Left ventricle myocardium superior (tissue), 1 donor: Measurements from ENCODE around the gene GABRR2. TPM values are rescaled to one million over a fixed set of nuclear protein-coding genes. Genes with fewer than 3 reads are reported as not detected.
A peak's percentile ranks its signal among the peaks of the same experiment; 100 is the strongest.

ENCODE experiments used
- ATAC-seq: fragments of 200-7000 bp; cut with Tn5 transposase; one replicate; pipeline ENCODE4 v1.9.1; 2020; ENCODE audit warnings: mild to moderate bottlenecking, moderate library complexity
- DNase-seq: peaks from one replicate; pipeline ENCODE4 v3.0.0-alpha.2; 2020
- intact Hi-C: fragments of 100-400 bp; cut with micrococcal nuclease; formaldehyde crosslinking; loops from one replicate; pipeline ENCODE4 v1.11.0; 2022
- long read RNA-seq: library from polyadenylated mRNA; unstranded; transcript quantifications from one replicate; pipeline ENCODE4 v2.0.0, GENCODE V29; 2021
- total RNA-seq: library from RNA; stranded (reverse); fragmentation: NEBNext Ultra II Directional; extraction: Animal tissue kit (Norgen Biotek cat#: 25700); gene quantifications from one replicate; pipeline ENCODE4 v1.2.1, GENCODE V29; 2021
- donor health status: DM: no; HTN: yes; CAD: no; lungs with severe emphysema.

The GABRR2 gene
- total RNA-seq, result 0.52 TPM
- long read RNA-seq, result 0 reads

- intact Hi-C loops, result no loop called here
- ATAC-seq (no peak), DNase-seq (no peak)
These were observed at the start of gene GABRR2 for GRCh38 chr6:89315249-89315885. Gene GABRR2 (minus strand): TSS chr6:89315299. CDS start chr6:89315165, 134 bp downstream.

- intact Hi-C loops, result no loop called here
- ATAC-seq (no peak), DNase-seq (no peak)
These were observed 49.5 kb upstream of the GABRR2 start for GRCh38 chr6:89364586-89364985.

- ATAC-seq (no peak), DNase-seq (no peak)
- intact Hi-C loops, result no loop called here
These were observed 46.1 kb upstream of the GABRR2 start for GRCh38 chr6:89361171-89361570.

- DNase-seq, result no peak
- intact Hi-C loops, result no loop called here
- no peak for ATAC-seq
These were observed 45.4 kb upstream of the GABRR2 start for GRCh38 chr6:89360415-89360999.

GRCh38 chr6:89359561-89359960, 44.5 kb upstream of the GABRR2 start:
- intact Hi-C loops, result no loop called here
- DNase-seq (no peak), ATAC-seq (no peak)

GRCh38 chr6:89357390-89357789, 42.3 kb upstream of the GABRR2 start:
- DNase-seq (no peak), ATAC-seq (no peak)
- intact Hi-C loops, result no loop called here

- DNase-seq (no peak), ATAC-seq (no peak)
- intact Hi-C loops, result no loop called here
These were observed 41.6 kb upstream of the GABRR2 start for GRCh38 chr6:89356642-89357170.

- ATAC-seq, result no peak
- no peak for DNase-seq
- intact Hi-C loops, result no loop called here
These were observed 40.6 kb upstream of the GABRR2 start for GRCh38 chr6:89355511-89356194.

- intact Hi-C loops, result no loop called here
- DNase-seq (no peak), ATAC-seq (no peak)
These were observed 38.7 kb upstream of the GABRR2 start for GRCh38 chr6:89353702-89354392.

GRCh38 chr6:89353118-89353556, 38.0 kb upstream of the GABRR2 start:
- intact Hi-C loops, result no loop called here
- ATAC-seq (no peak), DNase-seq (peak; percentile 40)

- DNase-seq (peak; percentile 97), ATAC-seq (peak; percentile 98)
- intact Hi-C loops, result no loop called here
These were observed 37.4 kb upstream of the GABRR2 start, which contains the start of gene UBE2J1 for GRCh38 chr6:89352278-89353117. Gene UBE2J1 (minus strand): TSS chr6:89352722. CDS start chr6:89352569, 153 bp downstream.

GRCh38 chr6:89351671-89352277, 36.7 kb upstream of the GABRR2 start:
- no peak for DNase-seq
- ATAC-seq, result no peak
- intact Hi-C loops, result no loop called here

GRCh38 chr6:89350281-89350966, 35.3 kb upstream of the GABRR2 start:
- DNase-seq, result no peak
- ATAC-seq, result no peak
- intact Hi-C loops, result no loop called here

GRCh38 chr6:89348372-89348771, 33.3 kb upstream of the GABRR2 start:
- ATAC-seq, result no peak
- DNase-seq, result no peak
- intact Hi-C loops, result no loop called here

GRCh38 chr6:89347825-89348224, 32.7 kb upstream of the GABRR2 start:
- intact Hi-C loops, result no loop called here
- peak; percentile 12 for ATAC-seq
- peak; percentile 43 for DNase-seq

GRCh38 chr6:89346433-89346832, 31.3 kb upstream of the GABRR2 start:
- DNase-seq (no peak), ATAC-seq (no peak)
- intact Hi-C loops, result no loop called here

- no peak for ATAC-seq
- DNase-seq, result no peak
These were observed 24.5 kb upstream of the GABRR2 start for GRCh38 chr6:89339565-89339964.

GRCh38 chr6:89335164-89335563, 20.1 kb upstream of the GABRR2 start:
- DNase-seq (no peak), ATAC-seq (no peak)
- intact Hi-C loops, result no loop called here

More at GRCh38 chr6:89339565-89339964, 24.5 kb upstream of the GABRR2 start:
- intact Hi-C loops, result no loop called here
